TTC549 (cell line): ENCODE measurements around the gene INO80C.
"Not testable (repeated sequence)": the region's sequence is repeated elsewhere in the genome, so short reads cannot be mapped to it uniquely, and the experiment has no call there.

Experiments
- FAIRE-seq: peaks from 2 replicates; lab custom pipeline; 2012; peaks lifted over from hg19 to GRCh38; lab: Jason Lieb, UNC

The INO80C gene

GRCh38 chr18:35512761-35513160 lies 15.0 kb upstream of the INO80C start:
- FAIRE-seq: no peak

- no peak for FAIRE-seq
Observed at GRCh38 chr18:35511833-35512232, 14.1 kb upstream of the INO80C start.

- no peak for FAIRE-seq
Observed at GRCh38 chr18:35511428-35511827, 13.7 kb upstream of the INO80C start.

GRCh38 chr18:35510076-35510651 lies 12.4 kb upstream of the INO80C start:
- no peak for FAIRE-seq

- FAIRE-seq: no peak
Observed at GRCh38 chr18:35508746-35509338, 11.1 kb upstream of the INO80C start.

- FAIRE-seq: no peak
Observed at GRCh38 chr18:35508030-35508429, 10.3 kb upstream of the INO80C start.

- FAIRE-seq: no peak
Observed at GRCh38 chr18:35507623-35508022, 9.9 kb upstream of the INO80C start.

- FAIRE-seq: no peak
Observed at GRCh38 chr18:35507192-35507591, 9.4 kb upstream of the INO80C start.

- no peak for FAIRE-seq
Observed at GRCh38 chr18:35506024-35506712, 8.4 kb upstream of the INO80C start.

- no peak for FAIRE-seq
Observed at GRCh38 chr18:35504996-35505395, 7.2 kb upstream of the INO80C start.

- no peak for FAIRE-seq
Observed at GRCh38 chr18:35502052-35502451, 4.3 kb upstream of the INO80C start.

- no peak for FAIRE-seq
Observed at GRCh38 chr18:35501369-35501768, 3.6 kb upstream of the INO80C start.

GRCh38 chr18:35500113-35500512 lies 2.4 kb upstream of the INO80C start:
- no peak for FAIRE-seq

- no peak for FAIRE-seq
Observed at GRCh38 chr18:35497027-35497369, 762 bp downstream of the INO80C start.

GRCh38 chr18:35495536-35496314 lies 2.0 kb downstream of the INO80C start:
- no peak for FAIRE-seq

- FAIRE-seq: no peak
Observed at GRCh38 chr18:35494251-35495220, 3.2 kb downstream of the INO80C start.

GRCh38 chr18:35491700-35492077 lies 6.1 kb downstream of the INO80C start:
- no peak for FAIRE-seq

- no peak for FAIRE-seq
Observed at GRCh38 chr18:35490894-35491699, 6.7 kb downstream of the INO80C start.

- FAIRE-seq: no peak
Observed at GRCh38 chr18:35489913-35490490, 7.8 kb downstream of the INO80C start.

GRCh38 chr18:35489281-35489680 lies 8.5 kb downstream of the INO80C start:
- not testable (repeated sequence) for FAIRE-seq

GRCh38 chr18:35488396-35488795 lies 9.4 kb downstream of the INO80C start:
- not testable (repeated sequence) for FAIRE-seq
